GM18519 (cell line): ENCODE measurements around the gene ARL5C.
"Not testable (repeated sequence)": the region's sequence is repeated elsewhere in the genome, so short reads cannot be mapped to it uniquely, and the experiment has no call there.

Source experiments
- ATAC-seq: cut with Tn5 transposase; IDR thresholded peaks from one replicate; pipeline ENCODE4 v1.9.1; 2021; ENCODE audit warnings: mild to moderate bottlenecking, moderate library complexity; ENCODE audit not compliant: unreplicated experiment, low FRiP score

The ARL5C gene

GRCh38 chr17:39169518-39169917 is 3.6 kb upstream of the ARL5C start:
- ATAC-seq, result no peak

- no peak for ATAC-seq
Observed at GRCh38 chr17:39169101-39169500, 3.1 kb upstream of the ARL5C start.

GRCh38 chr17:39168503-39168902 is 2.5 kb upstream of the ARL5C start:
- not testable (repeated sequence) for ATAC-seq

- no peak for ATAC-seq
Observed at GRCh38 chr17:39167476-39167875, 1.5 kb upstream of the ARL5C start.

- ATAC-seq, result no peak
Observed at GRCh38 chr17:39166437-39167335, 725 bp upstream of the ARL5C start.

GRCh38 chr17:39165178-39165840 is 652 bp downstream of the ARL5C start:
- ATAC-seq, result no peak

GRCh38 chr17:39164675-39165143 is 1.3 kb downstream of the ARL5C start:
- no peak for ATAC-seq

- no peak for ATAC-seq
Observed at GRCh38 chr17:39161962-39162361, 4.0 kb downstream of the ARL5C start.

GRCh38 chr17:39158623-39159022 is 7.3 kb downstream of the ARL5C start:
- ATAC-seq, result no peak

- no peak for ATAC-seq
Observed at GRCh38 chr17:39156491-39156890, 9.5 kb downstream of the ARL5C start.

- no peak for ATAC-seq
Observed at GRCh38 chr17:39155654-39156053, 10.3 kb downstream of the ARL5C start.

GRCh38 chr17:39153599-39154051 is 12.3 kb downstream of the ARL5C start:
- no peak for ATAC-seq

- no peak for ATAC-seq
Observed at GRCh38 chr17:39151943-39152818, 13.8 kb downstream of the ARL5C start.

GRCh38 chr17:39151150-39151942 is 14.6 kb downstream of the ARL5C start, which contains the start of gene PLXDC1:
PLXDC1 (minus strand) TSS chr17:39151637; CDS start chr17:39151437, 200 bp downstream.
- ATAC-seq, result no peak

GRCh38 chr17:39150795-39151149 is 15.2 kb downstream of the ARL5C start:
- ATAC-seq, result no peak

GRCh38 chr17:39150104-39150634 is 15.8 kb downstream of the ARL5C start:
- ATAC-seq, result no peak

- no peak for ATAC-seq
Observed at GRCh38 chr17:39147221-39148185, 18.5 kb downstream of the ARL5C start.

- no peak for ATAC-seq
Observed at GRCh38 chr17:39146273-39146672, 19.7 kb downstream of the ARL5C start.
